MCF 10A (cell line): Measurements from ENCODE around the gene DMXL1. TPM values are rescaled to one million over a fixed set of nuclear protein-coding genes. Genes with fewer than 3 reads are reported as not detected.

Experiments used
- BruUV-seq: library from RNA; stranded (reverse); fragments of 400-500 nt; replicated peaks from 2 replicates; lab custom pipeline; 2021; lab: Mats Ljungman, UMichigan
- CTCF ChIA-PET: fragments of 300-600 bp; sonication (Branson Sonifier 250); formaldehyde crosslinking; extraction: SDS; loops from one replicate; lab custom pipeline; 2021; ENCODE audit warnings: antibody characterized with exemption, inconsistent platforms; lab: Yijun Ruan, JAX
- POLR2A ChIA-PET: fragments of 300-600, 350-650 bp; sonication (Branson Sonifier 250); formaldehyde crosslinking; extraction: SDS; loops from one replicate; lab custom pipeline; 2020; ENCODE audit warnings: antibody characterized with exemption, inconsistent platforms; lab: Yijun Ruan, JAX
- DNase-seq: peaks from one replicate; pipeline ENCODE4 v3.0.0-alpha.2; 2018; ENCODE audit not compliant: unreplicated experiment
- H3K27ac Mint-ChIP-seq: one replicate; pipeline ENCODE4 v1.8.0; 2022; ENCODE audit warnings: mild to moderate bottlenecking, low read depth, mixed read lengths; ENCODE audit not compliant: unreplicated experiment
- H3K27me3 Mint-ChIP-seq: one replicate; pipeline ENCODE4 v1.8.0; 2022; ENCODE audit warnings: mixed read lengths; ENCODE audit not compliant: insufficient read depth, unreplicated experiment
- H3K36me3 Mint-ChIP-seq: one replicate; pipeline ENCODE4 v1.8.0; 2022; ENCODE audit warnings: mild to moderate bottlenecking, moderate library complexity, mixed read lengths; ENCODE audit not compliant: insufficient read depth, unreplicated experiment
- H3K4me1 Mint-ChIP-seq: one replicate; pipeline ENCODE4 v1.8.0; 2022; ENCODE audit warnings: mixed read lengths; ENCODE audit not compliant: insufficient read depth, unreplicated experiment
- H3K4me3 Mint-ChIP-seq: one replicate; pipeline ENCODE4 v1.8.0; 2022; ENCODE audit warnings: mild to moderate bottlenecking, moderate library complexity, mixed read lengths; ENCODE audit not compliant: unreplicated experiment
- H3K9me3 Mint-ChIP-seq: one replicate; pipeline ENCODE4 v1.8.0; 2022; ENCODE audit warnings: mixed read lengths; ENCODE audit not compliant: unreplicated experiment
- intact Hi-C: fragments of 100-400 bp; cut with micrococcal nuclease; formaldehyde crosslinking; loops from 2 replicates; pipeline ENCODE4 v1.14.1; 2022
- total RNA-seq: library from RNA; stranded (reverse); gene quantifications from 2 replicates; pipeline ENCODE4 v1.2.3, GENCODE V29; 2022
- TF ChIP-seq, protein P1 (sequence below): fragments of 200-600 bp; IDR thresholded peaks from one replicate; pipeline ENCODE4 v1.8.0; 2022; ENCODE audit warnings: antibody characterized with exemption, mild to moderate bottlenecking; ENCODE audit not compliant: unreplicated experiment

The DMXL1 gene
- total RNA-seq, 1 experiment from 2014 or later: 45.1 TPM

DNA sequence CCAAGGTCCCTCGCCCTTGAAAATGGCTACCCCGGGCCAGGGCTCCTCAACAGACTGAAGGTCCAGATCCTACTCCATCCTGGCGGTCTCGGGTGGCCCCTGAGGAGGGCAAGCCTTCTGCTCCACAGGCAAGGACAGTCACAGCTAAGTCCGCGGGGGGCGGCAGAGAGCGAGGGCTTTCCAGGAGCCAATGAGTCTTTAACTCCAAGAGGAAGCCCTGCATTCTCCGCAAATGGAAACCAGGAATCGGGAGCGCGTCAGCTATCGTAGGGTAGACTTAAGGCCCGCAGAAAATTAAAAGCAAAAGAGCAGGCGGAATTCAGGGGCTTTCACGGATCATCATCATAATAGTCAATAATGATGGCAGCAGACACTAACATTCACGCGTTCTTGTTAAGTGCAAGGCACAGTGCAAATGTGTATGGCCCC, 197.1 kb downstream of the DMXL1 start:
- TSS peak; percentile 72 for BruUV-seq
- Mint-ChIP-seq H3K27ac (peak overlapping the region; percentile 81), H3K36me3 (peaks cover 7% of the 10 kb centered on the region), H3K4me3 (peak overlapping the region; percentile 86), H3K4me1 (peaks cover 17% of the 10 kb centered on the region), H3K27me3 (no peaks in the 10 kb centered on the region), H3K9me3 (peaks cover 5% of the 10 kb centered on the region)
- CTCF ChIA-PET: interaction anchor here (0.6 to 8.8 kb wide), 22 partner anchors 13 to 187 kb away, joined by 3 to 100 read pairs (median 4); partner anchors contain the start of gene TNFAIP8
- TF ChIP-seq, protein P1, sequence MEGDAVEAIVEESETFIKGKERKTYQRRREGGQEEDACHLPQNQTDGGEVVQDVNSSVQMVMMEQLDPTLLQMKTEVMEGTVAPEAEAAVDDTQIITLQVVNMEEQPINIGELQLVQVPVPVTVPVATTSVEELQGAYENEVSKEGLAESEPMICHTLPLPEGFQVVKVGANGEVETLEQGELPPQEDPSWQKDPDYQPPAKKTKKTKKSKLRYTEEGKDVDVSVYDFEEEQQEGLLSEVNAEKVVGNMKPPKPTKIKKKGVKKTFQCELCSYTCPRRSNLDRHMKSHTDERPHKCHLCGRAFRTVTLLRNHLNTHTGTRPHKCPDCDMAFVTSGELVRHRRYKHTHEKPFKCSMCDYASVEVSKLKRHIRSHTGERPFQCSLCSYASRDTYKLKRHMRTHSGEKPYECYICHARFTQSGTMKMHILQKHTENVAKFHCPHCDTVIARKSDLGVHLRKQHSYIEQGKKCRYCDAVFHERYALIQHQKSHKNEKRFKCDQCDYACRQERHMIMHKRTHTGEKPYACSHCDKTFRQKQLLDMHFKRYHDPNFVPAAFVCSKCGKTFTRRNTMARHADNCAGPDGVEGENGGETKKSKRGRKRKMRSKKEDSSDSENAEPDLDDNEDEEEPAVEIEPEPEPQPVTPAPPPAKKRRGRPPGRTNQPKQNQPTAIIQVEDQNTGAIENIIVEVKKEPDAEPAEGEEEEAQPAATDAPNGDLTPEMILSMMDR: peak; percentile 55
- peak; percentile 99 for DNase-seq
- intact Hi-C loops: loop anchor here (1.0 to 10.0 kb wide), 8 partner anchors 35 to 281 kb away; partner anchors contain the start of genes DMXL1 and DTWD2
- POLR2A ChIA-PET: interaction anchor here (0.6 to 6.1 kb wide), 35 partner anchors 9 to 283 kb away, joined by 3 to 117 read pairs (median 5); partner anchors contain the start of genes DMXL1, HSD17B4 and TNFAIP8

DNA sequence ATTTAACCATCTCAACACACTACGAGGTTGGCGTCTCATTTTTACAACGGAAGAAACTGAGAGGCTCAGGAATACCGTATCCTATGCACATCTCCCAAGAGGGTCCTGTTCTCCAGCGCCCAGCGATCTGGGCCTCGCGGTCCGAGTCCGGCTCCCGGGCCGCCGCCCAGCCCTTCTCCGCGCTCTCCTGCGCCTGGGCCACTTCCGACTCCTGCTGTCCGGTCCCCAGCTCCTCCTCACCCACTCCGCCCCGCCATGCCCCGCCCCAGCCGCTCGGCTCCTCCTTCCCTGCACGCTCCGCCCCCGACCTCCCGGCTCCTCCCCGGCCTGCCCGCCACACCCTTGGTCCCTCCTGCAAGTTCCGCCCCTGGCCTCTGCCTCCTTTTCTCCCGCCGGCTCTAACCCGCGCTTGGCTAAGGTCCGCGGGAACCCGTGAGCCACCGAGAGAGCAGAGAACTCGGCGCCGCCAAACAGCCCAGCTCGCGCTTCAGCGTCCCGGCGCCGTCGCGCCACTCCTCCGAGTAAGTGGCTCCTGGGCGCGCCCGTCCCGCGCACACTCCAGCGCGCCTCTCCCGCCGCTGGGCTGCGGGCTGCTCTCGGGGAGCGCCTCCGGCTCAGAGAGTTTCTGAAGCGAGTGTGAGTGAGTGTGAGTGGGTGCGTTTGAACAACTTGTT, 197.6 kb downstream of the DMXL1 start:
- H3K4me3 Mint-ChIP-seq: peak overlapping the region; percentile 86
- H3K36me3 Mint-ChIP-seq: peaks cover 7% of the 10 kb centered on the region
- CTCF ChIA-PET: interaction anchor here (0.5 to 8.8 kb wide), 21 partner anchors 13 to 1094 kb away, joined by 3 to 100 read pairs (median 4); partner anchors contain the start of gene TNFAIP8
- H3K27ac Mint-ChIP-seq: peak overlapping the region; percentile 81
- H3K9me3 Mint-ChIP-seq: peaks cover 3% of the 10 kb centered on the region
- peaks cover 17% of the 10 kb centered on the region for H3K4me1 Mint-ChIP-seq
- intact Hi-C loops: loop anchor here (1.0 to 10.0 kb wide), 8 partner anchors 34 to 281 kb away; partner anchors contain the start of genes DMXL1 and DTWD2
- DNase-seq: peak; percentile 98
- H3K27me3 Mint-ChIP-seq: no peaks in the 10 kb centered on the region
- TF ChIP-seq, protein P1: no peak
- no TSS peak for BruUV-seq
- POLR2A ChIA-PET: interaction anchor here (0.6 to 6.1 kb wide), 34 partner anchors 9 to 284 kb away, joined by 3 to 117 read pairs (median 6); partner anchors contain the start of genes DMXL1, HSD17B4 and TNFAIP8

DNA sequence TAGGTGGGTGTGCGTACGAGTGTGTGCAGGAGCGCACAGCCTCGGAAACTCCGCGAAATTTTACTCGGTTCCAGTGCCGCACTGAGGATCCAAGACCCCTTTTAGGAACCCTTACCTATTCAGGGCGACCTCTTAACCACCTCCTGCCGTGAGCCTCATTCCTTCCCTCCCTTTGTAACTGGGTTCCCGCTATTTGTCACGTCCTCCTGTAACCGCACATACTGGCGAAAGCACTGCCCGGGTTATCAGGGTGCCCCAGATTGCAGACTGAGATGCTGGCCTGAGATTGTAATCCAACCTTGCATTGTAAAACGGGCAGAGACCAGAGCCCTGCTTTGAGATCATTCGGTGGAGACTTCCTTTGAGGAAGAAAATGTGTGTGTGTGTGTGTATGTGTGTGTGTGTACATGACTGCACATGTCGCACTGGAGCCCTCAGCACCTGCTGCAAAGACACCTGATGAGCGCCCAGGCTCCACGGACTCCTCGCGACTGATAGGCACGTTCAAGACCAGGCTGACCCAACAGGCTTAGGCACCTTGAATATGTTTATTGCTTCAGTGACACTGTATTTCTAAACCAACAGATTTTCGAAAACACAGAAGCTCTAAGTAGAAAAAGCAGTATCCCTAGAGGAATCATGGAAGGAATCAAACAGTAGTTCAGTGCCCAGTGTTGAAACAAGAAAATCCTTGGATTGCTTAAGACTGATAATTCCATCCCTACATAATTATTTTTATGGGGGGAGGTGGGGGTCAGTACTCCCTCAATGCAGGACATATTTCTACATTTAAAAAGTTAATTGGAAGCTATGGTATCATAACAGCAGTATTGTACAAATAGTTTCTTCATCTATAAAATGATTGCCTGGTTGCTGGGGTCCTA, 198.4 kb downstream of the DMXL1 start:
- ChIA-PET CTCF (interaction anchor here (0.5 to 8.8 kb wide), 18 partner anchors 12 to 1093 kb away, joined by 3 to 100 read pairs (median 4); partner anchors contain the start of gene DTWD2), POLR2A (interaction anchor here (0.7 to 6.1 kb wide), 35 partner anchors 8 to 285 kb away, joined by 3 to 117 read pairs (median 6); partner anchors contain the start of genes DMXL1, HSD17B4 and TNFAIP8)
- H3K9me3 Mint-ChIP-seq: no peaks in the 10 kb centered on the region
- intact Hi-C loops: loop anchor here (2.0 to 10.0 kb wide), 3 partner anchors 33 to 282 kb away; partner anchors contain the start of gene DTWD2
- H3K4me1 Mint-ChIP-seq: peaks cover 25% of the 10 kb centered on the region
- TSS peak; percentile 49 for BruUV-seq
- peak; percentile 51 for DNase-seq
- peak overlapping the region; percentile 86 for H3K4me3 Mint-ChIP-seq
- no peaks in the 10 kb centered on the region for H3K27me3 Mint-ChIP-seq
- peak overlapping the region; percentile 81 for H3K27ac Mint-ChIP-seq
- TF ChIP-seq, protein P1: no peak
- H3K36me3 Mint-ChIP-seq: peaks cover 7% of the 10 kb centered on the region
